Hepatocyte (in vitro differentiated cells): ENCODE data around the gene FAM241A.

ENCODE experiments used
- CTCF ChIP-seq: fragments of 200-600 bp; sonication (generic); IDR thresholded peaks from 2 replicates; pipeline ENCODE4 v1.5.1; 2016; ENCODE audit warnings: antibody characterized with exemption, mild to moderate bottlenecking; ENCODE audit not compliant: poor library complexity
- EZH2phosphoT487 ChIP-seq: fragments of 200-600 bp; sonication (generic); IDR thresholded peaks from one replicate; pipeline ENCODE4 v1.6.1; 2018; ENCODE audit warnings: antibody characterized with exemption, mild to moderate bottlenecking, low read depth, moderate library complexity; ENCODE audit not compliant: unreplicated experiment, severe bottlenecking

DNA sequence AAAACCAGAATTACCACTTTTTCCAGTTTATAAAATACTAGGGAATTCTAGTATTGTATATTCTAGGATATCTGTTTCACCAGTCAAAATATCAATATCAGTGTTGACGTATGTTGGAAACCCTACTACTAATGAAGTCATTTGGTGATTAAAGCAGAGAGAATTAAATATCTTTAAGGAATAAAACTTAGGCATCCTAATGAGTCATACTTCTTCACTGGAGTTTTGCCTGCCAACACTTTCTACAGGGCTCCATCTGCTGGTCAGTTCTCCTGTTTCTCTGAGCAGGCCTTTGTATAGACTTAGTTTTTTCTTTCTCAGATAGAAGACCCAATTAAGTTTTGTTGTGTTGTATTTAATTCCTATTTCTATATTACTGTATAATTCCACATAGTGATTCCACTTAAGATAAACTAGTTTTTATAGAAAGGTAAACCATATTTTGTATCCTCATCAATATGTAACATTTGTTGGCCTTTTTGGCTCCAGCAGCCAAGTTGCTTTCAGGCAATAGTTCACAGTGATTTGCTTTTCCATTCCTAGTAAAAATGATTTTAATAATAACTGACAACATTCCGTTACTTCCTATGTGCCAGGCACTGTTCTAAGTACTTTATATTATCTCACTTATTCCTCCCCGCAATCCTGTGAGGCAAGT, 89.8 kb downstream of the FAM241A start:
- TF ChIP-seq CTCF = peak; percentile 86
- TF ChIP-seq EZH2phosphoT487 = no peak
